ENCODE measurements around the gene DOCK6. TPM values are rescaled to one million over a fixed set of nuclear protein-coding genes. Genes with fewer than 3 reads are reported as not detected.
"Not testable (repeated sequence)": the region's sequence is repeated elsewhere in the genome, so short reads cannot be mapped to it uniquely, and the experiment has no call there.

DOCK6 gene
- total RNA-seq, 1 donor from 2014 or later = 50.5 TPM

DNA sequence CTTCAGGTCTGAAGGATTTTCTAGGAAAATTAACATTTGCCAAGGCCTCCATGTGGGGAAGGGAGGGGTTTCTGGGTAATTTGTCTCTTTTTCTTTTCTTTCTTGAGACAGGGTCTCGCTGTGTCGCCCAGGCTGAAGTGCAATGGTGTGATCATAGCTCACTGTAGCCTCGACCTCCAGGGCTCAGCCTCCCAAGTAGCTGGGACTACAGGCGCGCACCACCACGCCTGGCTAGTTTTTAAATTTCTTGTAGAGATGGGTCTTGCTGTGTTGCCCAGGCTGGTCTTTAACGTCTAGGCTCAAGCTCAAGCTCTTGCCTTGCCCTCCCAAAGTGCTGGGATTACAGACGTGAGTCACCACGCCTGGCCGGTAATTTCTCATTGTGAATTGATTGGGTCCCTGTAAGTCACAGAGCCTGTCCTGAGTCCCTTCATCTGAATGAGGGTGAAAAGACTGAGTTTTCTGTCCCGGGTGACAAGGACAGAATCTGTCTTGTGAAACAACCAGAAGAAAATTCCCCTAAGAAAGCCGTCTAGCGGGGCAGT is 96.8 kb downstream of the DOCK6 start:
- intact Hi-C loops (cut with DNase I) = loop anchor here (2.0 kb wide), 1 partner anchor 17 kb away; no protein-coding TSS in a partner anchor

DNA sequence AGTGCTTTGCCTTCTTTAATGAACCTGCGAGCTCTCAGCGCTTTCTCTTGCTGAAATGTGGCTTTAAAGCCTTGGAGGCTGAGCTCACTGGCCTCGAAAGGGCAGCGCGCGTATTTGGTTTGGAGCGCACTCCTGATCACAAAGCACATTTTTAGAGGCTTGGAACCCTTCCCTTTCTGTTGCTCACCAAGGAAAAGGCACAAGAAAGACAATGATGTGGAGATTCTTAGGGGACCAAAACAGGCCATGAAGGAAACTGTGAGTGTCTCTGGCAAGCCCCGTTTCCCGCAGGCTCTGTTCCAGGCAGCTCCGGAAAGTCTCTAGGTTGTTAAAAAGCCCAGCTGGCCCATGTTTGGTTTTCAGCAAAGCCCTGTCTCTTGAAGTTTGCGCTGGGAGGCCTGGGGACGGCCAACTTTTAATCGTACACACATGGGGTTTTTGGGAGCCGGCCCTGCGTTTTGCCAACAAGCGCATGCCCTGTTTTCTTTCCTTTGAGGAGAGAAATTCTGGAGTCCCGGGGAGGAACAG is 97.4 kb downstream of the DOCK6 start:
- peak; percentile 84 for DNase-seq (ENCODE audit: low spot score)
- intact Hi-C loops (cut with DNase I) = loop anchor here (2.0 kb wide), 1 partner anchor 18 kb away; no protein-coding TSS in a partner anchor

More for the DNA sequence above, 96.8 kb downstream of the DOCK6 start:
- DNase-seq (ENCODE audit: low spot score) = no peak

DNA sequence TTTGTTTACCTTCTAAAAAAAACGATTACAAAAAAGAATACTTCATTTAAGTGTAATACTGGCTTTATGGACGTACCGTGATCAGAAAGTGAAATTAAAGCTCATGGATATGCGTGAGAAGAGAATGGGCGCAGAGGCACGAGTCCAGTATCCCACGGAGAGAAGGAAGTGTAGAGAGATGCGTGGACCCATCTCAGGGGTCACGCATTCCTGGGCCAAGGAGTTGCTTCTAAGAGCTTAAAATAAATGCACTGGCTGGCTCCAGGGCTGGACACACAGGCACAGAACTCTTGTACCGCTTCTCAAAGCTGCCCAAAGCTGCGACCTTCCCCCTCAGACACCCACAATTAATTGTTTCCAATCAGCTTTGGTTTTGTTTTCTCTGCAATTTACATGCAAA is 98.0 kb downstream of the DOCK6 start:
- DNase-seq (ENCODE audit: low spot score) = no peak
- intact Hi-C loops (cut with DNase I) = loop anchor here (2.0 kb wide), 1 partner anchor 19 kb away; no protein-coding TSS in a partner anchor

DNA sequence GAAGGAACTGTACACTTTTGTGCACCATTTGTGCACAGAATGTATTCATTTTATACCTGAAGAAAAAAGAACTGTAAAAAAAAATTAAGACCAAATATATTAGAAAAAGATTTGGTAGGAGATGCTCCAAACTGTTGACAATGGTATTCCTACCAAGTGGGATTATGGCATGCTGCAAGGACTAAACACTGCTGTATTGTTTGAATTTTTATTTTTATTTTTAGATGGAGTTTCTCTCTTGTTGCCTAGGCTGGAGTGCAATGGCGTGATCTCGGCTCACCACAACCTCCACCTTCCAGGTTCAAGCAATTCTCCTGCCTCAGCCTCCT is 101.9 kb downstream of the DOCK6 start:
- intact Hi-C loops (cut with DNase I) = not testable (repeated sequence)

DNA sequence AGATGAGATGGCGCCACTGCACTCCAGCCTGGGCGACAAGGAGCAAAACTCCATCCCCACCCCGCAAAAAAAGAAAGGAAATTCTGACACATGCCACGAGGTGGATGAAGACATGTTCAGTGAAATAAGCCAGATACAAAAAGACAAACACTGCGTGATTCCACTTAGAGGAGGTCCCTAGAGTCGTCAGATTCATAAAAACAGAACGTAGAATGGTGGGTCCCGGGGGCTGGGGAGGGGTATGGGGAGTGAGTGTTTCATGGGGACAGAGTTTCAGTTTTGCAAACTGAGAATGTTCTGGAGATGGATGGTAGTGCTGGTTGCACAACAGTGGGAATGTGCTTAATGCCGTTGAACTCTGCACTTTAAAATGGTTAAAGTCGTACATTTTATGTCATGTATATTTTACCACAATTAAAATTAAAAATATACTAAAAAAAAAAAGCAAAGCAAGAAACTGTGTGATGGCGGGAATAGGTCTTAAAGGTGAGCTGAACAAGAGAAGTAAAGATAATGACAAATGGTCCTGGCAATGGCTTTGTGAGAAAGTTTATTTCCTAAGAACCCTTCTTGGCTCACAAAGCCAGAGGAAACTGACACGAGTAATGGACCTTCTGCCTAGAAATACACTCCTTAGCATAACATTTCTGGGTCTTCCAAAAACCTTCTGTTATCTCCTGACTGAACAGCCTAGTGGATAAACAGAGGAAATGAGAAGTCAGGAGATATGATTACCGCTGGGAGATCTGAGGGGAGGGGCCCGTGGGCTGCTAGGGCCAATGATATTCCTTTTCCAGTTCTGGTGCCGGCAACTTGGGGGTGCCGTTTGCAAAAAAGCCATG is 102.5 kb downstream of the DOCK6 start:
- intact Hi-C loops (cut with DNase I) = loop anchor here (2.0 kb wide), 1 partner anchor 17 kb away; no protein-coding TSS in a partner anchor

More for the DNA sequence above, 101.9 kb downstream of the DOCK6 start:
- not testable (repeated sequence) for DNase-seq (ENCODE audit: low spot score)

DNA sequence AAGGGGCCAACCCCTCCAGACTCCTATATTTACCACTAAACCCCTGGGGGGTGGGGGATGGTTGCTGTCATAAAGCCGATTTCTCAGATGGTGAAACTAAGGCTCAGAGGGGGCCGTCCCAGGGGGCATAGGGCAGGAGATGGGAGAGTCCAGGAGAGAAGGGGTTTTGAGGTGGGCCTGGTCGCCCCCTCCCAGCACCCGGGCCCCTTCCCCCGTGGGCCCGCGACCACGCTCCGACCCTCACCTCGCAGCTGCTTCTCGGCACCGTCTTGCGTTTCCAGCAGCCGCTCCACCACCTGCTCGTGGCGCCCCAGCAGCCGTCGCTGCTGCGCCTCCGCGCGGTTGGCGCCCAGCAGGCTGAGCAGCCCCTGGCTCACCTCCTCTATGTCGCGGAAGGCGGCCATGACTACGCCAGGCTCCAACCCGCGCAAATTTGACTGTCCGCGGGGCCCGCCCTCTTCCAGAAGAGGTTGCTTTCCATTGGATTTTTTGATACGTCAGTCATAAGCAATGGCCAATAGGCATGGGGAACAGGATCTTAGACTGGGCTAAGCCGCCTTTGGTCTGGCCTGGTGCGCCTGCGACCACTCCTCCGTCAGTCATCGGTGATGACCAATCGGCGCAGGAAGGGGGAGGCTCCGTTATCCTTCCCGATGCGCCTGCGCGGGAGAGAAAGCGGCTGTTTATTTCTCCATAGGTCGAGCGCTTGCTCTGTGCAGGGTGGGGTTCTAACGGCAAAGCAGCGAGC is 106.8 kb downstream of the DOCK6 start, which contains the start of gene SPC24:
TSS of gene SPC24 (minus strand) at position 410 of the 748 bp plus-strand sequence. CDS start at position 404, 6 bp downstream.
- DNase-seq (ENCODE audit: low spot score) = peak; percentile 98
- intact Hi-C loops (cut with DNase I) = loop anchor here (2.0 kb wide), 1 partner anchor 33 kb away; no protein-coding TSS in a partner anchor

More for the DNA sequence above, 102.5 kb downstream of the DOCK6 start:
- no peak for DNase-seq (ENCODE audit: low spot score)

DNA sequence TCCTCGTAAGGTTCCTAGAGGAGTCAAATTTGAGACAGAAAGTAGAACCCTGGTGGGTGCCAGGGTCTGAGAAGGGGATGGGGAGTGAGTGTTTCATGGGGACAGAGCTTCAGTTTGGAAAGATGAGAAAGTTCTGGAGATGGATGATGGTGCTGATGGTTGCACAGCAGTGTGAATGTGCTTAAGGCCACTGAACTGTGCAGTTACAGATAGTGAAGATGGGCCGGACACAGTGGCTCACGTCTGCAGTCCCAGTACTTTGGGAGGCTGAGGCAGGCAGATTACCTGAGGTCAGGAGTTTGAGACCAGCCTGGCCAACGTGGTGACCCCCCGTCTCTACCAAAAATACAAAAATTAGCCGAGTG is 107.7 kb downstream of the DOCK6 start:
- intact Hi-C loops (cut with DNase I) = no loop called here
- no peak for DNase-seq (ENCODE audit: low spot score)

DNA sequence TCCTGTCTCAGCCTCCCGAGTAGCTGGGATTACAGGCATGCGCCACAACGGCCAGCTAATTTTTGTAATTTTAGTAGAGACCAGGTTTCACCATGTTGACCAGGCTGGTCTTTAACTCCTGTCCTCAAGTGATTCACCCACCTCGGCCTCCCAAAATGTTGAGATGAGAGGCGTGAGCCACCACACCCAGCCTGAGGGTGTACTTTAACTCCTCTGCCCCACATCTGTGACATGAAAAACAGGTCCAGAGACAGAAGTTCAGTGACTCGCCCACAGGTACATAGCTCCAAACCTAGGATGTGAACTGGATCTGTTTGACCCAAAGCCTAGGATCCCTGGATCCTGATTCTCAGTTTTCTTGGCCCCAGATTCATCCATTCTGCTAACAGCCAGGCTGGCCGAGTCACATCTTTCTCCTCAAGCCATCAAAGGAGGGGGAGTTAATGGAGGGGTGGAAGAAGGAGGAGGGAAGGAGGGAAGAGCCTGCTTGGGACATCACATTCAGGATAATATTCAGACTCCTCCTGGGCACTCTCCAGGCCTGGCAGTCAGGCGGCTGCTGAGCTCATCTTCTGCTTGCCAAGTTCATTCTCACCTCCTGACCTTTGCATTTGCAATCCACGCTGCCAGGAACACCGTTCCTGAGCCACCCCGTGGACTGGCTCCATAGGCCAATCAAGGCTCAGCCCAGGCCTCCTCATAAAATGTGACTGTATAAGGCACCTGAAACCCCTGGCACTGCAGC is 109.8 kb downstream of the DOCK6 start:
- intact Hi-C loops (cut with DNase I) = no loop called here
- peak; percentile 80 for DNase-seq (ENCODE audit: low spot score)

DNA sequence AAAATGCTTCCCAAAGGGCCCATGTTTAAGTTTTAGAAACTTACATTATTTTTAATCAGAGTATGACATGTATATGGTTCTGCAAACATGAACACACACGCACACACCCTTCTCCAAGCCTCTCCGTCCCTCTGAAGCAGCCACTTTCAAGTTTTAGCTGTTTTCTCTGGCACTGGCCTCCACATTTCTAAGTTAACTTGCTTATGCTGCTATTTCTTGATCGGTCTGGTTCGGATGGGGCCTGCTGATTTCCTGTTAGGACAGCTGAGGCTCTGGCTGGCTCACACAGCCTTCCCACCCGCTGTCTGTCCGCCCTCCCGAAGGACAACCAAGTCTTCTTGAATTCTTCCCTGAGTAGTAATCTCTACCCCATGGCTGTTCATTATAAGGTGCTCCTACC is 111.1 kb downstream of the DOCK6 start:
- intact Hi-C loops (cut with DNase I) = no loop called here
- DNase-seq (ENCODE audit: low spot score) = no peak

Other genes with a start within 250 kb of the DOCK6 start
- 22.1 TPM for gene LDLR, start 173.1 kb downstream of the DOCK6 start, total RNA-seq
- gene SPC24, start 106.7 kb downstream of the DOCK6 start, total RNA-seq = 3.8 TPM
- gene KANK2, start 65.0 kb downstream of the DOCK6 start, total RNA-seq = 499 TPM
- gene ANGPTL8, start 22.9 kb downstream of the DOCK6 start, total RNA-seq = not detected
- gene TSPAN16, start 33.6 kb upstream of the DOCK6 start, total RNA-seq = not detected
- 7.4 TPM for gene RAB3D, start 77.1 kb upstream of the DOCK6 start, total RNA-seq
- gene TMEM205, start 83.7 kb upstream of the DOCK6 start, total RNA-seq = 75.7 TPM
- gene CCDC159, start 84.0 kb upstream of the DOCK6 start, total RNA-seq = 24.2 TPM
- 19.3 TPM for gene PLPPR2, start 92.9 kb upstream of the DOCK6 start, total RNA-seq
- 1.3 TPM for gene SWSAP1, start 112.1 kb upstream of the DOCK6 start, total RNA-seq
- gene EPOR, start 121.8 kb upstream of the DOCK6 start, total RNA-seq = 5.6 TPM
- 5.8 TPM for gene RGL3, start 156.8 kb upstream of the DOCK6 start, total RNA-seq
- 0.43 TPM for gene ODAD3, start 172.6 kb upstream of the DOCK6 start, total RNA-seq
- 100 TPM for gene PRKCSH, start 173.1 kb upstream of the DOCK6 start, total RNA-seq
- 0.89 TPM for gene ELAVL3, start 218.5 kb upstream of the DOCK6 start, total RNA-seq
- 5.3 TPM for gene ZNF653, start 243.3 kb upstream of the DOCK6 start, total RNA-seq

Measured in cardiac septum (tissue), 1 donor.